ENCODE measurements around the gene OGFOD2. TPM values are rescaled to one million over a fixed set of nuclear protein-coding genes. Genes with fewer than 3 reads are reported as not detected.
A peak's percentile ranks its signal among the peaks of the same experiment; 100 is the strongest.
"Not testable (repeated sequence)": the region's sequence is repeated elsewhere in the genome, so short reads cannot be mapped to it uniquely, and the experiment has no call there.

The OGFOD2 gene
- total RNA-seq, 1 experiment from 2014 or later = 8.5 TPM

GRCh38 chr12:122937622-122938091, 37.4 kb upstream of the OGFOD2 start:
- Histone ChIP-seq H3K27me3 (ENCODE audit: low read length) (no peaks in the 10 kb centered on the region), H3K27ac (ENCODE audit: low read length) (no peak overlapping the region), H3K9me3 (ENCODE audit: low read length) (no peaks in the 10 kb centered on the region), H3K4me1 (ENCODE audit: low read length) (peaks cover 6% of the 10 kb centered on the region), H2AFZ (ENCODE audit: low read length) (no peak overlapping the region), H3K79me2 (ENCODE audit: low read length) (no peaks in the 10 kb centered on the region), H3K4me2 (ENCODE audit: low read depth, low read length, poor library complexity, severe bottlenecking) (no peak overlapping the region), H3K9ac (ENCODE audit: low read length) (no peak overlapping the region), H3K36me3 (ENCODE audit: insufficient read depth, low read length) (no peaks in the 10 kb centered on the region), H3K4me3 (ENCODE audit: low read length) (no peak overlapping the region), H4K20me1 (ENCODE audit: insufficient read depth, low read depth, low read length) (no peaks in the 10 kb centered on the region), H3K9me2 (replicated peaks; ENCODE audit: insufficient read depth, low read length) (no peaks in the 10 kb centered on the region)
- DNase-seq = peak; percentile 42

- Histone ChIP-seq H3K9ac (ENCODE audit: low read length) (no peak overlapping the region), H3K9me2 (replicated peaks; ENCODE audit: insufficient read depth, low read length) (no peaks in the 10 kb centered on the region), H3K36me3 (ENCODE audit: insufficient read depth, low read length) (no peaks in the 10 kb centered on the region), H3K79me2 (ENCODE audit: low read length) (no peaks in the 10 kb centered on the region), H3K4me1 (ENCODE audit: low read length) (peaks cover 6% of the 10 kb centered on the region), H3K27me3 (ENCODE audit: low read length) (no peaks in the 10 kb centered on the region), H3K4me3 (ENCODE audit: low read length) (no peak overlapping the region), H4K20me1 (ENCODE audit: insufficient read depth, low read depth, low read length) (no peaks in the 10 kb centered on the region), H3K27ac (ENCODE audit: low read length) (no peak overlapping the region), H2AFZ (ENCODE audit: low read length) (no peak overlapping the region), H3K4me2 (ENCODE audit: low read depth, low read length, poor library complexity, severe bottlenecking) (no peak overlapping the region), H3K9me3 (ENCODE audit: low read length) (no peaks in the 10 kb centered on the region)
- DNase-seq = no peak
These were observed 35.9 kb upstream of the OGFOD2 start for GRCh38 chr12:122939125-122939524.

GRCh38 chr12:122941351-122941750, 33.7 kb upstream of the OGFOD2 start:
- not testable (repeated sequence) for H3K27me3 ChIP-seq (ENCODE audit: low read length); H3K9ac ChIP-seq (ENCODE audit: low read length); H3K36me3 ChIP-seq (ENCODE audit: insufficient read depth, low read length); DNase-seq; H3K4me3 ChIP-seq (ENCODE audit: low read length); H2AFZ ChIP-seq (ENCODE audit: low read length); H3K4me2 ChIP-seq (ENCODE audit: low read depth, low read length, poor library complexity, severe bottlenecking); H3K4me1 ChIP-seq (ENCODE audit: low read length); H3K9me3 ChIP-seq (ENCODE audit: low read length); H3K9me2 ChIP-seq (replicated peaks; ENCODE audit: insufficient read depth, low read length); H3K27ac ChIP-seq (ENCODE audit: low read length); H3K79me2 ChIP-seq (ENCODE audit: low read length); H4K20me1 ChIP-seq (ENCODE audit: insufficient read depth, low read depth, low read length)

GRCh38 chr12:122942637-122943036, 32.4 kb upstream of the OGFOD2 start:
- H3K4me3 ChIP-seq (ENCODE audit: low read length) = no peak overlapping the region
- no peak overlapping the region for H3K9ac ChIP-seq (ENCODE audit: low read length)
- H3K36me3 ChIP-seq (ENCODE audit: insufficient read depth, low read length) = no peaks in the 10 kb centered on the region
- no peaks in the 10 kb centered on the region for H3K27me3 ChIP-seq (ENCODE audit: low read length)
- no peaks in the 10 kb centered on the region for H3K9me2 ChIP-seq (replicated peaks; ENCODE audit: insufficient read depth, low read length)
- H3K4me1 ChIP-seq (ENCODE audit: low read length) = peaks cover 6% of the 10 kb centered on the region
- H3K27ac ChIP-seq (ENCODE audit: low read length) = no peak overlapping the region
- no peak for DNase-seq
- H3K9me3 ChIP-seq (ENCODE audit: low read length) = no peaks in the 10 kb centered on the region
- H3K4me2 ChIP-seq (ENCODE audit: low read depth, low read length, poor library complexity, severe bottlenecking) = no peak overlapping the region
- no peaks in the 10 kb centered on the region for H4K20me1 ChIP-seq (ENCODE audit: insufficient read depth, low read depth, low read length)
- H2AFZ ChIP-seq (ENCODE audit: low read length) = no peak overlapping the region
- H3K79me2 ChIP-seq (ENCODE audit: low read length) = no peaks in the 10 kb centered on the region

GRCh38 chr12:122943196-122943595, 31.8 kb upstream of the OGFOD2 start:
- no peak for DNase-seq
- Histone ChIP-seq H3K27ac (ENCODE audit: low read length) (no peak overlapping the region), H2AFZ (ENCODE audit: low read length) (no peak overlapping the region), H3K27me3 (ENCODE audit: low read length) (no peaks in the 10 kb centered on the region), H3K79me2 (ENCODE audit: low read length) (no peaks in the 10 kb centered on the region), H3K4me2 (ENCODE audit: low read depth, low read length, poor library complexity, severe bottlenecking) (no peak overlapping the region), H3K4me1 (ENCODE audit: low read length) (no peaks in the 10 kb centered on the region), H4K20me1 (ENCODE audit: insufficient read depth, low read depth, low read length) (no peaks in the 10 kb centered on the region), H3K4me3 (ENCODE audit: low read length) (no peak overlapping the region), H3K9ac (ENCODE audit: low read length) (no peak overlapping the region), H3K36me3 (ENCODE audit: insufficient read depth, low read length) (no peaks in the 10 kb centered on the region), H3K9me2 (replicated peaks; ENCODE audit: insufficient read depth, low read length) (no peaks in the 10 kb centered on the region), H3K9me3 (ENCODE audit: low read length) (no peaks in the 10 kb centered on the region)

- H2AFZ ChIP-seq (ENCODE audit: low read length) = no peak overlapping the region
- no peaks in the 10 kb centered on the region for H3K9me2 ChIP-seq (replicated peaks; ENCODE audit: insufficient read depth, low read length)
- H4K20me1 ChIP-seq (ENCODE audit: insufficient read depth, low read depth, low read length) = no peaks in the 10 kb centered on the region
- H3K27ac ChIP-seq (ENCODE audit: low read length) = no peak overlapping the region
- no peak overlapping the region for H3K9ac ChIP-seq (ENCODE audit: low read length)
- no peak overlapping the region for H3K4me2 ChIP-seq (ENCODE audit: low read depth, low read length, poor library complexity, severe bottlenecking)
- no peak overlapping the region for H3K4me3 ChIP-seq (ENCODE audit: low read length)
- H3K9me3 ChIP-seq (ENCODE audit: low read length) = no peaks in the 10 kb centered on the region
- no peaks in the 10 kb centered on the region for H3K79me2 ChIP-seq (ENCODE audit: low read length)
- no peaks in the 10 kb centered on the region for H3K36me3 ChIP-seq (ENCODE audit: insufficient read depth, low read length)
- H3K27me3 ChIP-seq (ENCODE audit: low read length) = no peaks in the 10 kb centered on the region
- DNase-seq = no peak
- H3K4me1 ChIP-seq (ENCODE audit: low read length) = no peaks in the 10 kb centered on the region
These were observed 30.1 kb upstream of the OGFOD2 start for GRCh38 chr12:122944605-122945592.

GRCh38 chr12:122946690-122947341, 28.2 kb upstream of the OGFOD2 start:
- Histone ChIP-seq H2AFZ (ENCODE audit: low read length) (no peak overlapping the region), H3K4me1 (ENCODE audit: low read length) (no peaks in the 10 kb centered on the region), H3K27me3 (ENCODE audit: low read length) (no peaks in the 10 kb centered on the region), H3K4me2 (ENCODE audit: low read depth, low read length, poor library complexity, severe bottlenecking) (no peak overlapping the region), H4K20me1 (ENCODE audit: insufficient read depth, low read depth, low read length) (no peaks in the 10 kb centered on the region), H3K79me2 (ENCODE audit: low read length) (no peaks in the 10 kb centered on the region), H3K9ac (ENCODE audit: low read length) (no peak overlapping the region), H3K9me3 (ENCODE audit: low read length) (no peaks in the 10 kb centered on the region), H3K27ac (ENCODE audit: low read length) (no peak overlapping the region), H3K4me3 (ENCODE audit: low read length) (no peak overlapping the region), H3K36me3 (ENCODE audit: insufficient read depth, low read length) (no peaks in the 10 kb centered on the region), H3K9me2 (replicated peaks; ENCODE audit: insufficient read depth, low read length) (no peaks in the 10 kb centered on the region)
- no peak for DNase-seq

GRCh38 chr12:122947352-122947792, 27.7 kb upstream of the OGFOD2 start:
- Histone ChIP-seq H4K20me1 (ENCODE audit: insufficient read depth, low read depth, low read length) (no peaks in the 10 kb centered on the region), H3K36me3 (ENCODE audit: insufficient read depth, low read length) (no peaks in the 10 kb centered on the region), H3K27me3 (ENCODE audit: low read length) (no peaks in the 10 kb centered on the region), H3K27ac (ENCODE audit: low read length) (no peak overlapping the region), H3K9me2 (replicated peaks; ENCODE audit: insufficient read depth, low read length) (no peaks in the 10 kb centered on the region), H3K4me1 (ENCODE audit: low read length) (no peaks in the 10 kb centered on the region), H3K4me3 (ENCODE audit: low read length) (no peak overlapping the region), H3K79me2 (ENCODE audit: low read length) (no peaks in the 10 kb centered on the region), H3K9me3 (ENCODE audit: low read length) (no peaks in the 10 kb centered on the region), H2AFZ (ENCODE audit: low read length) (no peak overlapping the region), H3K9ac (ENCODE audit: low read length) (no peak overlapping the region), H3K4me2 (ENCODE audit: low read depth, low read length, poor library complexity, severe bottlenecking) (no peak overlapping the region)
- DNase-seq = no peak
